Right atrium auricular region (tissue), 2 donors: ENCODE results near the gene CLEC9A. TPM values are rescaled to one million over a fixed set of nuclear protein-coding genes. Genes with fewer than 3 reads are reported as not detected.
"Not testable (repeated sequence)": the region's sequence is repeated elsewhere in the genome, so short reads cannot be mapped to it uniquely, and the experiment has no call there.

ENCODE experiments used
- DNase-seq: peaks from one replicate; pipeline ENCODE4 v3.0.0-alpha.2; 2019; ENCODE audit warnings: low spot score
- H3K27ac ChIP-seq, 2 donors: fragments of 200-600 bp; sonication (generic); 1 replicate in 1 of 2; 2 replicates in 1 of 2; pipeline ENCODE4 v1.5.1; 2016 to 2019
- H3K27me3 ChIP-seq, 2 donors: fragments of 200-600 bp; sonication (generic); one replicate each; pipeline versions ENCODE4 v1.5.1 to v1.6.0; 2017 to 2019
- H3K36me3 ChIP-seq: fragments of 200-600 bp; sonication (generic); one replicate; pipeline ENCODE4 v1.5.1; 2016
- H3K4me1 ChIP-seq, 2 donors: fragments of 200-600 bp; sonication (generic); one replicate each; pipeline versions ENCODE4 v1.5.1 to v1.6.0; 2017 to 2019
- H3K4me3 ChIP-seq, 2 donors: fragments of 200-600 bp; sonication (generic); 1 replicate in 1 of 2; 2 replicates in 1 of 2; pipeline ENCODE4 v1.5.1; 2017 to 2019; ENCODE audit warnings: mild to moderate bottlenecking in 1 of 2, moderate library complexity in 1 of 2
- H3K9me3 ChIP-seq, 2 donors: fragments of 200-600 bp; sonication (generic); one replicate each; pipeline ENCODE4 v1.5.1; 2019
- CTCF ChIP-seq, 2 donors: fragments of 200-600 bp; sonication (generic); IDR thresholded peaks; one replicate each; pipeline ENCODE4 v1.5.1; 2019; ENCODE audit warnings: antibody characterized with exemption in 2 of 2
- total RNA-seq, 2 donors: library from RNA; depleted of rRNA; stranded (reverse); fragments of >200 nt; gene quantifications; one replicate each; pipeline ENCODE4 v1.1.0, GENCODE V29; 2016

CLEC9A gene
- total RNA-seq, 2 donors from 2014 or later, result not detected

GRCh38 chr12:10012630-10013330, 17.7 kb upstream of the CLEC9A start:
- no peak for TF ChIP-seq CTCF (IDR thresholded peaks at IDR 0.05)
- Histone ChIP-seq H3K4me1 (no peaks in the 10 kb centered on the region), H3K9me3 (no peaks in the 10 kb centered on the region), H3K27ac (no peak overlapping the region), H3K4me3 (no peak overlapping the region), H3K36me3 (no peaks in the 10 kb centered on the region), H3K27me3 (no peaks in the 10 kb centered on the region)
- DNase-seq, result no peak

GRCh38 chr12:10015450-10015849, 15.0 kb upstream of the CLEC9A start:
- Histone ChIP-seq H3K9me3 (no peaks in the 10 kb centered on the region), H3K27me3 (no peaks in the 10 kb centered on the region), H3K27ac (no peak overlapping the region), H3K36me3 (no peaks in the 10 kb centered on the region), H3K4me1 (no peaks in the 10 kb centered on the region), H3K4me3 (no peak overlapping the region)
- DNase-seq, result no peak
- TF ChIP-seq CTCF (IDR thresholded peaks at IDR 0.05), result no peak

GRCh38 chr12:10016881-10017280, 13.6 kb upstream of the CLEC9A start:
- Histone ChIP-seq H3K4me1 (no peaks in the 10 kb centered on the region), H3K36me3 (no peaks in the 10 kb centered on the region), H3K27me3 (no peaks in the 10 kb centered on the region), H3K27ac (no peak overlapping the region), H3K9me3 (no peaks in the 10 kb centered on the region), H3K4me3 (no peak overlapping the region)
- no peak for TF ChIP-seq CTCF (IDR thresholded peaks at IDR 0.05)
- DNase-seq, result no peak

- Histone ChIP-seq H3K36me3 (no peaks in the 10 kb centered on the region), H3K9me3 (no peaks in the 10 kb centered on the region), H3K4me3 (no peak overlapping the region), H3K27ac (no peak overlapping the region), H3K4me1 (no peaks in the 10 kb centered on the region), H3K27me3 (no peaks in the 10 kb centered on the region)
- DNase-seq, result no peak
- no peak for TF ChIP-seq CTCF (IDR thresholded peaks at IDR 0.05)
These were observed 12.1 kb upstream of the CLEC9A start for GRCh38 chr12:10018386-10018785.

GRCh38 chr12:10021342-10021741, 9.1 kb upstream of the CLEC9A start:
- H3K36me3 ChIP-seq, result no peaks in the 10 kb centered on the region
- no peak for TF ChIP-seq CTCF (IDR thresholded peaks at IDR 0.05)
- H3K4me1 ChIP-seq, result no peaks in the 10 kb centered on the region
- no peak overlapping the region for H3K27ac ChIP-seq
- no peak overlapping the region for H3K4me3 ChIP-seq
- no peaks in the 10 kb centered on the region for H3K9me3 ChIP-seq
- DNase-seq, result no peak
- no peaks in the 10 kb centered on the region for H3K27me3 ChIP-seq

GRCh38 chr12:10025236-10025635, 5.2 kb upstream of the CLEC9A start:
- no peak for TF ChIP-seq CTCF (IDR thresholded peaks at IDR 0.05)
- H3K27ac ChIP-seq, result no peak overlapping the region
- no peaks in the 10 kb centered on the region for H3K36me3 ChIP-seq
- DNase-seq, result no peak
- H3K4me1 ChIP-seq, result no peaks in the 10 kb centered on the region
- no peak overlapping the region for H3K4me3 ChIP-seq
- H3K27me3 ChIP-seq, result no peaks in the 10 kb centered on the region
- no peaks in the 10 kb centered on the region for H3K9me3 ChIP-seq

- not testable (repeated sequence) for H3K36me3 ChIP-seq, H3K9me3 ChIP-seq, H3K4me1 ChIP-seq, DNase-seq, H3K4me3 ChIP-seq, H3K27ac ChIP-seq, H3K27me3 ChIP-seq
These were observed 3.8 kb upstream of the CLEC9A start for GRCh38 chr12:10026666-10027065.
